Endothelial cell of umbilical vein (primary cell): ENCODE results near the gene G0S2.

Source experiments
- CTCF ChIP-seq, 2 donors: IDR thresholded peaks; 1 replicate in 1 of 2; 2 replicates in 1 of 2; pipeline ENCODE4 v1.5.1; 2011; ENCODE audit warnings: low read length in 2 of 2, mild to moderate bottlenecking in 2 of 2, moderate library complexity in 2 of 2, control low read depth in 1 of 2, inconsistent platforms in 1 of 2, low read depth in 1 of 2; ENCODE audit not compliant: insufficient read depth in 1 of 2; ENCODE audit errors: extremely low read depth in 1 of 2
- EZH2 ChIP-seq: IDR thresholded peaks from 2 replicates; pipeline ENCODE4 v1.6.1; 2012; ENCODE audit warnings: borderline replicate concordance, low read depth, mild to moderate bottlenecking, moderate library complexity, low read length, inconsistent platforms; ENCODE audit not compliant: severe bottlenecking
- FOS ChIP-seq: IDR thresholded peaks from 2 replicates; pipeline ENCODE4 v1.6.1; 2011; ENCODE audit warnings: mild to moderate bottlenecking, low read length, moderate library complexity, borderline replicate concordance; ENCODE audit not compliant: insufficient read depth
- JUN ChIP-seq: IDR thresholded peaks from 2 replicates; pipeline ENCODE4 v1.6.1; 2011; ENCODE audit warnings: borderline replicate concordance, low read depth; ENCODE audit not compliant: insufficient read length, insufficient read depth
- MAX ChIP-seq: IDR thresholded peaks from 2 replicates; pipeline ENCODE4 v1.6.1; 2011; ENCODE audit not compliant: insufficient read depth, insufficient read length
- MYC ChIP-seq: IDR thresholded peaks from one replicate; pipeline ENCODE4 v1.6.1; 2011; ENCODE audit warnings: mild to moderate bottlenecking, low read depth, low read length
- POLR2A ChIP-seq: IDR thresholded peaks from 2 replicates; pipeline ENCODE4 v1.6.1; 2012; ENCODE audit warnings: low read depth, mild to moderate bottlenecking, control low read depth, low read length
- POLR2AphosphoS5 ChIP-seq: IDR thresholded peaks from 2 replicates; pipeline ENCODE4 v1.6.1; 2012; ENCODE audit warnings: low read depth, mild to moderate bottlenecking, control low read depth, low read length, moderate library complexity; ENCODE audit not compliant: insufficient read depth

GRCh38 chr1:209653915-209654351 is 21.3 kb upstream of the G0S2 start:
- no peak for TF ChIP-seq POLR2AphosphoS5
- no peak for TF ChIP-seq CTCF (IDR thresholded peaks at IDR 0.05; ENCODE audit: extremely low read depth in 1 of 2, insufficient read depth in 1 of 2, low read depth in 1 of 2, low read length in 2 of 2)
- TF ChIP-seq EZH2: no peak
- TF ChIP-seq FOS: no peak
- no peak for TF ChIP-seq POLR2A
- no peak for TF ChIP-seq JUN
- TF ChIP-seq MAX: no peak
- TF ChIP-seq MYC: no peak
